CD8-positive, alpha-beta memory T cell (primary cell): Measurements from ENCODE around the gene CCT6B. TPM values are rescaled to one million over a fixed set of nuclear protein-coding genes. Genes with fewer than 3 reads are reported as not detected.
"Not testable (repeated sequence)": the region's sequence is repeated elsewhere in the genome, so short reads cannot be mapped to it uniquely, and the experiment has no call there.

ENCODE experiments used
- CTCF ChIA-PET: fragments of 350-600 bp; sonication (Branson Sonifier 250); formaldehyde crosslinking; loops from one replicate; lab custom pipeline; 2021; ENCODE audit warnings: antibody characterized with exemption; lab: Charles Lee
- POLR2A ChIA-PET: fragments of 350-600 bp; sonication (Branson Sonifier 250); formaldehyde crosslinking; loops from one replicate; lab custom pipeline; 2021; ENCODE audit warnings: antibody characterized with exemption; lab: Charles Lee
- DNase-seq, 5 donors: peaks; one replicate each; pipeline versions ENCODE4 v3.0.0 to v3.0.0-alpha.2; 2020 to 2022; ENCODE audit warnings: mixed read lengths in 1 of 5
- H3K27ac ChIP-seq: one replicate; pipeline ENCODE4 v1.7.0; 2013; ENCODE audit warnings: low read depth, mild to moderate bottlenecking, low read length, moderate library complexity
- H3K27me3 ChIP-seq: 2 replicates; pipeline ENCODE4 v1.7.0; 2013; ENCODE audit warnings: low read length, mild to moderate bottlenecking; ENCODE audit not compliant: insufficient read depth, poor library complexity, severe bottlenecking
- H3K36me3 ChIP-seq: 2 replicates; pipeline ENCODE4 v1.7.0; 2013; ENCODE audit warnings: mild to moderate bottlenecking, low read length, moderate library complexity; ENCODE audit not compliant: insufficient read depth
- H3K4me1 ChIP-seq: 2 replicates; pipeline ENCODE4 v1.7.0; 2013; ENCODE audit warnings: mild to moderate bottlenecking, low read length, moderate library complexity; ENCODE audit not compliant: insufficient read depth
- H3K4me3 ChIP-seq: 2 replicates; pipeline ENCODE4 v1.7.0; 2013; ENCODE audit warnings: mild to moderate bottlenecking, low read length
- H3K9me3 ChIP-seq: 2 replicates; pipeline ENCODE4 v1.7.0; 2013; ENCODE audit warnings: mild to moderate bottlenecking, low read length
- H3K27ac Mint-ChIP-seq, 8 donors: one replicate each; pipeline ENCODE4 v1.8.0; 2020 to 2021; ENCODE audit warnings: mixed read lengths in 8 of 8, mild to moderate bottlenecking in 6 of 8, inconsistent platforms in 3 of 8, moderate library complexity in 3 of 8
- H3K27me3 Mint-ChIP-seq, 2 donors: one replicate each; pipeline ENCODE4 v1.8.0; 2020 to 2021; ENCODE audit warnings: mixed read lengths in 2 of 2, mild to moderate bottlenecking in 1 of 2, moderate library complexity in 1 of 2
- H3K36me3 Mint-ChIP-seq, 3 donors: one replicate each; pipeline ENCODE4 v1.8.0; 2020 to 2021; ENCODE audit warnings: mixed read lengths in 3 of 3, inconsistent platforms in 1 of 3, mild to moderate bottlenecking in 1 of 3
- H3K4me1 Mint-ChIP-seq, 3 donors: one replicate each; pipeline ENCODE4 v1.8.0; 2020 to 2021; ENCODE audit warnings: mixed read lengths in 3 of 3, inconsistent platforms in 1 of 3, mild to moderate bottlenecking in 1 of 3
- H3K4me3 Mint-ChIP-seq, 7 donors: one replicate each; pipeline ENCODE4 v1.8.0; 2020 to 2021; ENCODE audit warnings: mixed read lengths in 7 of 7, mild to moderate bottlenecking in 6 of 7, moderate library complexity in 4 of 7, inconsistent platforms in 2 of 7
- H3K9me3 Mint-ChIP-seq, 5 donors: one replicate each; pipeline ENCODE4 v1.8.0; 2020 to 2022; ENCODE audit warnings: mixed read lengths in 5 of 5, mild to moderate bottlenecking in 3 of 5, moderate library complexity in 2 of 5, inconsistent platforms in 1 of 5
- polyA plus RNA-seq: library from polyadenylated mRNA; unstranded; fragments of 300-500 nt; fragmentation: Illumina TruSeq; gene quantifications from one replicate; pipeline ENCODE4 v1.2.3, GENCODE V29; 2021
- total RNA-seq, 2 experiments: library from RNA; stranded (reverse); gene quantifications; one replicate each; pipeline ENCODE4 v1.2.3, GENCODE V29; 2021

Gene CCT6B
- total and polyA plus RNA-seq, 3 experiments from 2014 or later: 0.74 to 1.8 (median 0.90) TPM

GRCh38 chr17:34979650-34980352, 18.5 kb upstream of the CCT6B start:
- POLR2A ChIA-PET: interaction anchor here (1.0 to 2.3 kb wide), 4 partner anchors 19 to 109 kb away, joined by 3 to 12 read pairs (median 4); partner anchors contain the start of genes CCT6B and ZNF830

GRCh38 chr17:34979153-34979552, 17.9 kb upstream of the CCT6B start:
- Histone ChIP-seq H3K9me3 (no peaks in the 10 kb centered on the region), H3K27me3 (no peaks in the 10 kb centered on the region), H3K4me1 (peaks cover 37% of the 10 kb centered on the region), H3K27ac (no peak overlapping the region), H3K4me3 (no peak overlapping the region), H3K36me3 (no peaks in the 10 kb centered on the region)
- ChIA-PET POLR2A (no interaction called here), CTCF (interaction anchor here (0.7 to 1.4 kb wide), 2 partner anchors 18 to 84 kb away, joined by 3 to 4 read pairs; partner anchors contain the start of genes CCT6B, RFFL and ZNF830)
- H3K9me3 Mint-ChIP-seq: no peaks in the 10 kb centered on the region
- peak overlapping the region in 3 of 8 donors; percentile 65 to 99 (median 99) for H3K27ac Mint-ChIP-seq
- DNase-seq: no peak
- H3K4me1 Mint-ChIP-seq: peaks cover 36 to 45% (median 43%) of the 10 kb centered on the region in 3 donors
- peaks cover 0 to 22% (median 3%) of the 10 kb centered on the region in 3 donors for H3K36me3 Mint-ChIP-seq
- H3K27me3 Mint-ChIP-seq: no peaks in the 10 kb centered on the region
- H3K4me3 Mint-ChIP-seq: peak overlapping the region in 6 of 7 donors; percentile 29 to 94 (median 38)

More at GRCh38 chr17:34979650-34980352, 18.5 kb upstream of the CCT6B start:
- H3K4me3 ChIP-seq: peak overlapping the region; percentile 68
- Mint-ChIP-seq H3K27ac (peak overlapping the region; percentile 97 to 100 (median 98)), H3K4me3 (peak overlapping the region; percentile 92 to 97 (median 94)), H3K4me1 (peaks cover 40 to 50% (median 47%) of the 10 kb centered on the region in 3 donors), H3K36me3 (peaks cover 0 to 25% (median 5%) of the 10 kb centered on the region in 3 donors), H3K9me3 (no peaks in the 10 kb centered on the region), H3K27me3 (no peaks in the 10 kb centered on the region)
- peaks cover 40% of the 10 kb centered on the region for H3K4me1 ChIP-seq
- no peaks in the 10 kb centered on the region for H3K36me3 ChIP-seq
- DNase-seq: no peak
- H3K27me3 ChIP-seq: no peaks in the 10 kb centered on the region
- H3K9me3 ChIP-seq: no peaks in the 10 kb centered on the region
- CTCF ChIA-PET: interaction anchor here (0.7 to 3.2 kb wide), 6 partner anchors 18 to 784 kb away, joined by 3 to 17 read pairs (median 4); partner anchors contain the start of genes CCT6B, RAD51D, RFFL and ZNF830
- peak overlapping the region; percentile 94 for H3K27ac ChIP-seq

GRCh38 chr17:34974794-34975785, 13.8 kb upstream of the CCT6B start:
- Mint-ChIP-seq H3K36me3 (peaks cover 0 to 5% (median 4%) of the 10 kb centered on the region in 3 donors), H3K27ac (no peak overlapping the region)
- CTCF ChIA-PET: interaction anchor here (0.9 to 1.8 kb wide), 4 partner anchors 22 to 115 kb away, joined by 3 to 5 read pairs (median 3); partner anchors contain the start of gene RFFL

GRCh38 chr17:34974179-34974578, 12.9 kb upstream of the CCT6B start:
- H3K9me3 Mint-ChIP-seq: no peaks in the 10 kb centered on the region
- peaks cover 2 to 3% (median 2%) of the 10 kb centered on the region in 3 donors for H3K4me1 Mint-ChIP-seq
- no peaks in the 10 kb centered on the region for H3K9me3 ChIP-seq
- H3K36me3 Mint-ChIP-seq: peaks cover 0 to 8% (median 5%) of the 10 kb centered on the region in 3 donors
- no peak for DNase-seq
- no peaks in the 10 kb centered on the region for H3K27me3 Mint-ChIP-seq
- H3K36me3 ChIP-seq: no peaks in the 10 kb centered on the region
- no peaks in the 10 kb centered on the region for H3K4me1 ChIP-seq
- no peak overlapping the region for H3K4me3 Mint-ChIP-seq
- no peak overlapping the region for H3K27ac Mint-ChIP-seq
- H3K27ac ChIP-seq: no peak overlapping the region
- ChIA-PET CTCF (interaction anchor here (0.9 to 1.8 kb wide), 4 partner anchors 23 to 116 kb away, joined by 3 to 5 read pairs (median 3); partner anchors contain the start of gene RFFL), POLR2A (interaction anchor here (0.5 kb wide), 1 partner anchor 556 kb away, joined by 10 read pairs; no protein-coding TSS in a partner anchor)
- no peak overlapping the region for H3K4me3 ChIP-seq
- H3K27me3 ChIP-seq: no peaks in the 10 kb centered on the region

More at GRCh38 chr17:34974794-34975785, 13.8 kb upstream of the CCT6B start:
- Histone ChIP-seq H3K4me1 (peaks cover 7% of the 10 kb centered on the region), H3K27me3 (no peaks in the 10 kb centered on the region), H3K27ac (no peak overlapping the region), H3K36me3 (no peaks in the 10 kb centered on the region), H3K4me3 (no peak overlapping the region), H3K9me3 (no peaks in the 10 kb centered on the region)
- peaks cover 11 to 12% (median 11%) of the 10 kb centered on the region in 3 donors for H3K4me1 Mint-ChIP-seq
- no peak for DNase-seq
- H3K27me3 Mint-ChIP-seq: no peaks in the 10 kb centered on the region
- POLR2A ChIA-PET: no interaction called here
- H3K9me3 Mint-ChIP-seq: no peaks in the 10 kb centered on the region
- H3K4me3 Mint-ChIP-seq: no peak overlapping the region

- Histone ChIP-seq H3K27ac (no peak overlapping the region), H3K4me1 (peaks cover 23% of the 10 kb centered on the region), H3K27me3 (no peaks in the 10 kb centered on the region), H3K36me3 (no peaks in the 10 kb centered on the region), H3K4me3 (no peak overlapping the region), H3K9me3 (no peaks in the 10 kb centered on the region)
- H3K36me3 Mint-ChIP-seq: peaks cover 4 to 15% (median 9%) of the 10 kb centered on the region in 3 donors
- POLR2A ChIA-PET: no interaction called here
- H3K4me1 Mint-ChIP-seq: peaks cover 23 to 32% (median 30%) of the 10 kb centered on the region in 3 donors
- peaks cover 8 to 10% of the 10 kb centered on the region in 2 donors for H3K27me3 Mint-ChIP-seq
- no peaks in the 10 kb centered on the region for H3K9me3 Mint-ChIP-seq
- CTCF ChIA-PET: no interaction called here
- no peak overlapping the region for H3K27ac Mint-ChIP-seq
- no peak for DNase-seq
- H3K4me3 Mint-ChIP-seq: peak overlapping the region in 1 of 7 donors; percentile 19
Observed at GRCh38 chr17:34958438-34958837, 2.8 kb downstream of the CCT6B start.

DNA sequence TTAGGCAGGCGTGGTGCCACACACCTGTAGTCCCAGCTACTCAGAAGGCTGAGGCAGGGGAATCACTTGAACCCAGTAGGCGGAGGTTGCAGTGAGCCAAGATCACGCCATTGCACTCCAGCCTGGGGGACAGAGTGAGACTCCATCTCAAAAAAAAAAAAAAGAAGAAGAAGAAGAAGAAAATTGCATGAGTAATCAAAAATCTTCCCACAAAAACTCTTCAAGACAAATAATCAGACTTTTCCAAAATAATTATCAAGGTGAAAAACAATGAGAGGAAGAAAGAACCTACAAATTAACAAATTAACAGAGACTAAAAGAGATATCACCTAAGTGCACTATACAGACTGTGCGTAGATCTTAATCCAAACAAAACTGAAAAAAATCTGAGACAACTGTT, 10.5 kb downstream of the CCT6B start:
- CTCF ChIA-PET, H3K27me3 ChIP-seq, H3K9me3 ChIP-seq, H3K27me3 Mint-ChIP-seq, H3K36me3 ChIP-seq, H3K4me3 Mint-ChIP-seq, H3K4me1 Mint-ChIP-seq, H3K27ac Mint-ChIP-seq, POLR2A ChIA-PET, H3K4me3 ChIP-seq, H3K36me3 Mint-ChIP-seq, H3K27ac ChIP-seq, H3K9me3 Mint-ChIP-seq, DNase-seq, H3K4me1 ChIP-seq: not testable (repeated sequence)

- peaks cover 6 to 8% of the 10 kb centered on the region in 2 donors for H3K27me3 Mint-ChIP-seq
- H3K4me3 ChIP-seq: no peak overlapping the region
- peaks cover 0 to 2% (median 0%) of the 10 kb centered on the region in 3 donors for H3K36me3 Mint-ChIP-seq
- no peak overlapping the region for H3K4me3 Mint-ChIP-seq
- no peak overlapping the region for H3K27ac Mint-ChIP-seq
- DNase-seq: no peak
- H3K4me1 ChIP-seq: no peaks in the 10 kb centered on the region
- no peak overlapping the region for H3K27ac ChIP-seq
- H3K9me3 Mint-ChIP-seq: no peaks in the 10 kb centered on the region
- H3K9me3 ChIP-seq: no peaks in the 10 kb centered on the region
- H3K36me3 ChIP-seq: no peaks in the 10 kb centered on the region
- no peaks in the 10 kb centered on the region for H3K27me3 ChIP-seq
- no peaks in the 10 kb centered on the region for H3K4me1 Mint-ChIP-seq
- ChIA-PET CTCF (no interaction called here), POLR2A (no interaction called here)
Observed at GRCh38 chr17:34930283-34930682, 31.0 kb downstream of the CCT6B start.
